HG03439 (cell line): Measurements from ENCODE around the gene JAKMIP2.
"Not testable (repeated sequence)": the region's sequence is repeated elsewhere in the genome, so short reads cannot be mapped to it uniquely, and the experiment has no call there.

Experiments used
- ATAC-seq: cut with Tn5 transposase; IDR thresholded peaks from one replicate; pipeline ENCODE4 v1.9.1; 2021; ENCODE audit warnings: mild to moderate bottlenecking, moderate library complexity; ENCODE audit not compliant: unreplicated experiment

Gene JAKMIP2

DNA sequence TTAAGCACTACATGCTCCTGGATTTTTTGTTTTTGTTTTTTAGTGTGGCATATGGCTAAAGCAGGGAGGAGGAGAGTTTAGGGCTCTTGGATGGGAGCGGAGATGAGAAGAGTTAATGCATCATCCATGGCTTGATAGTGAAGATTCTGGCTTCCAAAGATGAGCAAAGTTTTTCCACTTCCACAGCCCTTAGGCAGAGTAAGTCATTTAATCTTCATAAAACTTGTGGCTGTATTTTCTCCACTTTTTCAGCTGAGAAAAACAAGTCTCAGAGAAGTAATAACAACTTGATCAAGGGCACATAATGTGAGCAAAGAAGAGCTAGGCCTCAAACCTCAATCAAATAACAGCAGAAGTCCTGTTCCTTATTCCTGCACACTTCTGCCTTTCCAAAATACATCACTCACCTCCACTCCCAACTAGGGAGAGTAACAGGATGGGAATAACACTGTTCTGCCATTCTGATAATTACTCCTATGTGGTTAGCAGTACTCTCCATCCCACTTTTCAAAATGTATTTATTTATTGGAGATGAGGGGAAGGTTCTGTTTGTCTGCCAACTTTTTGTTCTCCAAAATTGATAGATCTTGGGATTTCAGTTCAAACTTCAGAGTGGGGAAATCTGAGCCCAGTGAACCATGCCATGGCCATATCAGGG lies 218.9 kb downstream of the JAKMIP2 start:
- ATAC-seq, result no peak

DNA sequence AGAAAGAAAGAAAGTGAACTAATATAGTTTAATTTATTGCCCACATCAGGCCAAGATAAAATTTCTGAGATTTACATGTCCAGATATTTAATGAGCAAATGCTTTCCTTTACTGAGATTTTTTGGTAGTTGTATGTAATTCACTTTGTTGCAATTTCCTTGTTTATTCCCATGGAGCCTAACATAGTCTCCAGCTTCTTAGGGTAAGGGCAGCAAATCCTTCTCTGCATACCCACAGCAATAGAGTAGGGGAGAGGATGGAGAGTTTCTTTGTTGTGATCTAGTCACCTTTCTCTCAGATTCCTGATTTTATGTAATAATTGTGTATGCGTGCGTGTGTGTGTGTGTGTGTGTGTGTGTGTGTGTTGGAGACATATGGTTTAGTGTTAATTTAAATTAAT lies 221.1 kb downstream of the JAKMIP2 start:
- ATAC-seq, result no peak

DNA sequence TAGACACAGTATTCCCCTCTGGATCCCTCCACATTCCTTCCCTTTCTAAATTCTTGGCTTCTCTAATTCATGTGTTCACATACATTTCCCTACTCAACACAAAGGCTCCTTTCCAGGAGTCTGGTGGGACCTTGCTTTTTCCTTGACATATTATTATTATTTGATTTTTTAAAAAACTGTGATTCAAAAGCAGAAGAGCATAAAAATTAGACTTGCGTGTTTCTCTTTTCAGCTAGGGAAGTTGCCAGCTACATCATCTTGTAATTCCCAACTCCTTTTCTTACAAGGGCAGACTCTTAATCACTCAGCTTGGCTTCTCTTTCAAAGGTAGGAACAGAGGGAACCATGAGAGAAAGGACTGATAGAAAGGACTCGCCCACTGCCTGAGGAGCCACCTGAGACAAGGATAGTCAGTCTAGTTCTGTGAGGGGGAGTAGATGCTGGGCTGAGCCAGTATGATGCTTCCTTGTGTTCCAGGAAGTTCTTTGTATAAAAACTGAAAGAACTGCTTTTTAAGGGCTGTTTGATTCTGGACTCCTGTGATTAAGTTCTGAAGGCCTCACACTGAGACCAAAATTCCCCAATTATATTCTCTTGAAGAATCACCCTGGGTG lies 221.7 kb downstream of the JAKMIP2 start:
- ATAC-seq, result no peak

DNA sequence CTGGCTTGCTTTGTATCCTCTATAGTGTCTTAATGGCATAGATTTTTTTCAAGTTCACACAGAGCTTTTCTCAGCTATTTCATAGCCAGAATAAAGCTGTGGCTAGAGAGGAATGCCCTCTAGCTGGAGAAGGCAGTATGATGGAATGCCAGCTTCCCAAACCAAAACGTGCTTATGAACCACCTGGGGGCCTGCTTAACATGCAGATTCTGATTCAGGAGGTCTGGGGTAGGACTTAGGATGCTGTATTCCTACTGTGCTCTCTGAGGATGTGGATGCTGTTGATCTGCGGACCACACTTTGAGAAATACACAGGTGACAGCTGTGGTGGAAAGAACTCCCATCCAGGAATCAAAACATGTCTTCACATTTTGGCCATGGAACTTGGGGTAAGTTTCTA lies 222.8 kb downstream of the JAKMIP2 start:
- ATAC-seq, result no peak

DNA sequence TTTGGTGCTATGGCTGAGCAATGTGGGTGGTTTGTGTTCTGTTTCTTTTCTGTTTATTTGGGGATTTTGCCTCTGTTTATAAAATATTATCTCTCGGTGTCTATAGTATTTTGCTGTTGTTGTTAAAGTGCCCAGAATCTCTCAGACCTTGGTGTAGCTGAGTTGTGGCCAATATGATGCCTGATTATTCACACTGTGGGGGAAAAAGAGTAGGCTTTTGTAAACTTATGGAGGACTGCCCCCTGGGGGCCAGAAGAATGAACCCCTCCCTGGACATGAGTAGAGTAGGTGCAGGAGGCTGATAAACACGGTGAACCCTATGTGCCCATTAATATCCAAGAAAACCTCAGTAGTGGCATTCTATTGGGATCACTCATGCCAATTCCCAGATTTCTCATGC lies 223.7 kb downstream of the JAKMIP2 start:
- peak; percentile 54 for ATAC-seq

DNA sequence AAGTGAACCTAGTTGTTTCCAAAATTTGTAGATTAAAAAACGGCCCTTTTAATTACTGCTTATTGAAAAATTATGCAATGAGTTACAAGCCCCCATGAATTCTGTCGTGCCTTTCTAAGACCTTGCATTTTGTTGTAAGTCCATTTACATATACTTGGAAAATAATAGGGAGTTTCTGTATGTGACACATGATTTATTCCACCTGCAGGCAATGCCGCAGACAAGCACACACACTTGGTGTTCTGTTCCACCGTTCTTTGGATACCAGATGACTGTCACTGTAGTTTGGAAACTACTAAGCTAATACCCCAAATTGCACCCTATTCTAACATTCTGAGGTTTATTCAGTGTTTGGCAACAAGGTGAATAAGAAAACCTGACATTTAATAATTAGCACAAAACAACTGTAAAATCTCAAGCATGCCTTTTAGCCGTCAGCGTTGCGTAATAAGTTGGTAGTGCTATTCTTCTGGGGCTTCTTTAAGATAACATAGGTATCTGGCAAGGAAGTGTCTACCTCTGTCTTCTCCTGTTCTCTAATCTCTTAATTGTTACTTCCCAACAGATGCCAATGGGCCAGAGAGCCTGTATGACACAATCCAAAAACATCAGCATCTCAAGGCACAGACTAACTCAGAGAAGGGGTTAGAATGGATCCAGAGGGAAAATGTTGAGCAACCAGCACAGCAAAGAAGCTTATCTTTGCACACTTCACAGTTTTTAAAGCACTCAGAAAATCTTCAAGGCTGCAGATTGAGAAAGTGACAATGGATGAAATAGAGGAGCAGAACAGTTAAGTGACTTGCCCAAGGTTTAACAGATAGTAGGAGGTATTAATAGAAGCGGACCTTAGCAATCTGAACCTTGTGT lies 224.4 kb downstream of the JAKMIP2 start:
- no peak for ATAC-seq

DNA sequence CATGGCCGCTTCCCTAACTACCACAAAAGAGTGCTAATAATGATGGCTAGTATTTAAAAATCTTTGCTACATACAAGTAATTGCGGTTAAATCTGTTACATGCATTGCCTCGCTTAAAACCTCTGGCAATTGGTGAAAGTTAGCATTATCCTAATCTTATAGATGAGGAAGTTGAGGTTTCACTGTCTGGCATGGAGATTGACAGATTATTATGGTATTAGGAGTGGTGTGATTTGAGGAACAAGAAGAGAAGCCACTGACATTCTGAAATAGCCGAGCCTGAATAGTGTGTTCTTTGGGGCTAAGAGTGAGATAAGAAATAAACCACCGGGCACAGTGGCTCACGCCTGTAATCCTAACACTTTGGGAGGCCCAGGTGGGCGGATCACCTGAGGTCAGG lies 227.4 kb downstream of the JAKMIP2 start:
- no peak for ATAC-seq

DNA sequence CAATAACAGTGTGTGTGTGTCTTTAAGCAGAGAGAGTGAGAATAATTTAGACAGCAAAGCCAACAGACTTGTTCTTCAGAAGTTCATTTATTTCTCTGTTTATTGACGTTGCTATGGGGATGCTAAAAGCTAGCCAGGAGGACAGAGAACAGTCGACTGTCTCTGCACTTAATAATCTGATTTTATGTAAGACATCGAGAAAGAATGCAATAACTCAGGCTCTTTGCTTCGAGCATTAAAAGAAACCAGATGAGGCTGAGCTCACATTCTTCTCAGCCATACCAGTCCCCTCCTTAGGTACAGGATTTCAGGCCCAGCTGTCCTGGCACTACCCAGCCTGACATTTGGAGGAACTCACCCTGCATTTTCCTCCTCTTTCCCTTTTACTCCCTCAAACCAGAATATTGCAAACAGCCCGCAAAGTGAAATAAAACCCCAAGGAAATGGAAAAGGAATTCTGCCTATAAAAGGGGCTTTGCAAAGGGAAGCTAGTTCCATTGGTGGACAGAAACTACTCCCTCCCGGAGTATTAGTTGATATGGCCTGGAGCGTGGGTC lies 228.2 kb downstream of the JAKMIP2 start:
- no peak for ATAC-seq

DNA sequence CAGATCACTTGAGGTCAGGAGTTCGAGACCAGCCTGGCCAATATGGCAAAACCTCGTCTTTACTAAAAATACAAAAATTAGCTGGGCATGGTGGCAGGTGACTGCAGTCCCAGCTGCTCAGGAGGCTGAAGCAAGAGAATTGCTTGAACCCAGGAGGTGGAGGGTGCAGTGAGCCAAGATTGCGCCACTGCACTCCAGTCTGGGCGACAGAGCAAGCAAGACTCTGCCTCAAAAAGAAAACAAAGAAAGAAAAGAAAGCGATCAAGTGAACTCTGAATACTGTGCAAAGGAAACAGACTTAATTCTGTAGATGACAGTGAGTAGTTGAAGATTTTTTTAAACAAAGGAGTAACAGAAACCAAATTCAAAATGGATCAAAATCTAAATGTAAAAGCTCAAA lies 228.7 kb downstream of the JAKMIP2 start:
- not testable (repeated sequence) for ATAC-seq

DNA sequence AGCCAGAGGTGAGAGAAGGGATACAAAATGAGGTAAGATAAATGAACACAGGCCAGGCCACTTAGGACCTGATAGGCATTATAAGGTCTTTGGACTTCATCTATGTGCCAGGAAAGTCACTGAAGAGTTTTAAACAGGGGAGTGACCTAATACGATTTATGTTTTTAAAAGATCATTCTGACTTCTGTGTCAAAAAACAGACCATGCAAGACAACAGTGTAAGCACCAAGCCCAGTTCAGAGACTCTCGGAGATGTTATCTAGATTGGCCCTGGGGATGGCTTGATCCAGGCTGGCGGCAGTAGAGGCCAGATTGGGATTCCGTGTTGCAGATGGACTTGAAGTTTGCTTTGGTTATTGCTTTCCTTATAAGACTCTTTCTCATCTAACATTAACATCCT lies 229.6 kb downstream of the JAKMIP2 start:
- no peak for ATAC-seq

DNA sequence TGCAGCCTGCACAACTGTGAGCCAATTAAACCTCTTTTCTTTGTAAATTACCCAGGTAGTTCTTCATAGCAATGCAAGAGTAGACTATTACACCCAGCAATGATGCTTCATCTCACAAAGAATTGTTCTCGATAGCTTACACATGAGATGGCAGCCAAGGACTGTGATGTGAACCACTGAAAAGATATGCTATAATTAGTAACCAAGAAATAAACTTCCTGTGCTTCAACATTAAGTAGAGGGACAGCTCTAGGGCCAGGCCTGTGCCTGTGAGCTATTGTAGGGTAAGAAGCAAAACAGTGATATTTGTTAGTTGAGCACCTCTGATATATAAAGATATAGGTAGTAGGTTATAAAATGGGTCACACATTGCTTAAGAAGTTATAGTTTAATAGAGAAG lies 230.9 kb downstream of the JAKMIP2 start:
- ATAC-seq, result no peak

DNA sequence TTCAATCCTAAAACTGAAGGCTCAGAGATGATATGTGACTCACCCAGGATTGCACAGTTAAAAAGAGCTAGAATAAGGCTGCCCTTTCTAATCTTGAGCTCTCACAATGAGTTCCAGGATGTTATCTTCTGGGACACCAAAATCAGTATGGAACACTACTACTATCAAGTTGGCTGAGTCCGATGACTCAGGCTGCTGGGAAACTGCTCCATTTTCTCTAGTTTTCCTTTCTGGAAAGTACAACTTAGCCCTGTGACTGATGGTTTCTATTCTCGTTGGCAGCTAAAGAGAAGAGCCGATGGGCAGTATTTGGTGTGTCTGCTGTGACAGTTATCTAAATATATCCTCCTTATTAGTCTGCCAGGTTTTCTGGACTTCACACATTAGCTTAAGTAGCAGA lies 234.8 kb downstream of the JAKMIP2 start:
- no peak for ATAC-seq

DNA sequence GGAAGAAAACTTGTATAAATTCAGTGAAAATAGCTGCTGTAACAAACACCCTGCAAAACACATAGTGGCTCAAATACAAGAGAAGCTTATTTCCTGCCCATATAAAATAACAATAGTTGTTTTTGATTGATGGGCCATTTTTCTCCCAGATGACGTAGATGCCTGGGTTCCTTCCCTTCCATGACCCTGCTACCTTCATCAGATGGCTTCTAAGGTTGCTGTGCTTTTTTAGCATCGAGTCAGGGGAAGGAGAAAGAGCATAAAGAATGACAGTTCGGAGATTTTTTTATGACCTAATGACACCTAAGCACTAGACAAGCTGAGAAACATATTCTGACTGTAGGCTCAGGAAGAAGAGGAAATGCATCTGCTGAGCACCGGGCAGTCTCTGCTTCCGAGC lies 238.0 kb downstream of the JAKMIP2 start:
- no peak for ATAC-seq

DNA sequence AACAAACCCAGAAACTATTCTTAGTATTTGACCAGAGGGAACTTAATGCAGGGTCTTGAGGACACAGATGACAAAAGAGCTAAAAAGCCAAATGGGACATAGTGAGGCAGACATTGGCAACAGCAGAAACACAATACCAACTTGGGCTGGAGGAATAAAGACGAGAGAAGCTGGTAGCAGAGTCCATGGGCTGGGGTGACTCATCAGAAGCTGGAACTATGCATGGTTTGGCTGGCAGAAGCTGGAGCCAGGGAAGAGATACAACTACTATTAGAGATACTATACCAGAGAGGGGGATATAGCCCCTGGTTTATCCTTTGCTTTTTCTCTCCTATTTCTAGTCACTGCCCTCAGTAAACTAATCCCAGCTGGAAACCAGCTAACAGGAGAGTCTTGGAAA lies 243.5 kb downstream of the JAKMIP2 start:
- no peak for ATAC-seq

DNA sequence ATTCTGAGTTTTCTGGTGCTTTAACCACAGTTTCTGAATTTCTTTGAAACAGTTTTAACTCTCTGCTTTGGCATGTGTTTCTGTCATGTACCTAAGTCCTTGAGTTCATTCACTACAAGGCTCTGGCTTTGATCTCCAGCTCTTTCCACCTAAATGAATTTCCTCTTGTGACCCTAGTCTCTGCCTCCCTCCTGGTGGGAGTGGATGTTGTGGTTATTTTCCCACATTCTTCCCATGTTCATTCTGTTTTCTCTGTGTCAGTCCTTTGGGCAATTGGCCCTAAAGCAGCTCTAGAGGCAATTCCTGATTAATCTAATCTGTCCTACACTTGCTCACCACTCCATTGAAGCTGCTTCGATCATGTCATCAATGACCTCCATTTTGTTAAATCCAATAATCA lies 244.3 kb downstream of the JAKMIP2 start:
- no peak for ATAC-seq
